CD4-positive, alpha-beta T cell treated with Interleukin-15 for 4 hours (primary cell): ENCODE measurements around the gene DLG4.

Experiments used
- DNase-seq: peaks from one replicate; pipeline ENCODE4 v3.0.0-alpha.2; 2020; ENCODE audit warnings: low spot score

The DLG4 gene

DNA sequence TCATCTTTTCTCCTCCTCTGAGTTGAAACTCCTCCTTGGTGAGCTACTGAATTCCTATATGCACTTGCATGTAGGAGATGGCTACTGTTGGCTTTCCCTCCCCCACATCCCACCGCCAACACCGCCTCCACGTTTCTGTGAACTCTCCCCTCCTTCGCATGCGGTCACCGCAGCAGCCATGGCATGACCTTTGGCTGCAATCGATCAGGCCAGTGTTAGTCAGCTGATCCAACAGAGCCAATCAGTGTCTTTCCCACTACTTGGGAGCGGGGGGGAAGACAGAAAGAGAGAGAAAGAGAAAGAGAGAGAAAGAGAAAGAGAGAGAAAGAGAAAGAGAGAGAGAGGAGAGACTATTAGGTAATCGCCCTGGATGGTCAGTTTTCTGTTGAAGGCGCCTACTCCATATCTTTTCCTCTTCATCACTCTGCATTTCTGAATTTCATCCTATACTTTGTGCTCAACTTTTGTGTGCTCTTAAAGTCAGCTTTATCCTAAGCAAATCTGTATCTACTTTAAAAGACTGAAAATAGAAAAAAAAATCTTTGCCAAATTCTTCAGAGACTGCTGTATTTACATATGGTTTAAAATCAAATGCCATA, 63.2 kb downstream of the DLG4 start:
- DNase-seq, result no peak

DNA sequence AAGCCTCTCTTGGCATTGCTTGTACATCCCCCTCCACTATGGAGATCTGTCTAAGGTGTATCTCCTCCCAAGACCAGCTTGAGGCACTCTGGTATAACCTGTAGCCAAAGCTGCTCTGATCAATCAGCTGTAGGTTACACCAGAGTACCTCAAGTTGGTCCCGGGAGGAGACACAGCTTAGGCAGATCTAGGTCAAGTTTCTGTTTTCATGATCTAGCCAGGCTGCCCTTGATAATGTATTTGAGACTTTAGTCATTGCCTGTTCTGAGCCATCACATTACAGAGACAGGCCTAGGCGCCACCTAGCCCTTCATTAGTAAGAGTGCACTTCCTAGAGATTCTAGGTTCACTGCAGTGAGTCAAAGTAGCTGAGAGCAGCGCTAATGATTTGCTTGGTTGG, 71.9 kb downstream of the DLG4 start:
- DNase-seq, result peak; percentile 16

DNA sequence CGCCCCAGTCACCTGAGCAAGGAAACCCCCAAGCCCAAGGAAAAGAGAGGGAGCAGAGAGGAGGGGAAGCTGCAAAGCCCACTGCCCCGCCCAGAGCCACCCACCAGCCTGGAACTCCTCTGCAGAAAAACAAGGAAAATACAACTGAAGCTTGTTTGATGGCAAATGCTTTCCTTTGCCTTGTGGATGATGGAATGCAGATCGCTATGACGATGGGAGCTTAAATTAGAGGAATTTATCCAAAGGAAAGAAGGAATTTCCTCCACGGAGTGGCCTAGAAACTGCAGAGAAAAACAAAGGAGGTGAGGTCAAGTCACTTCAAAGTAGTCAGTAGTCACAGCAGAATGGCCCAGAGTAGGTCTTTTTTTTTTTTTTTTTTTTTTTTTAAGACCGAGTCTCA, 73.5 kb downstream of the DLG4 start:
- no peak for DNase-seq

DNA sequence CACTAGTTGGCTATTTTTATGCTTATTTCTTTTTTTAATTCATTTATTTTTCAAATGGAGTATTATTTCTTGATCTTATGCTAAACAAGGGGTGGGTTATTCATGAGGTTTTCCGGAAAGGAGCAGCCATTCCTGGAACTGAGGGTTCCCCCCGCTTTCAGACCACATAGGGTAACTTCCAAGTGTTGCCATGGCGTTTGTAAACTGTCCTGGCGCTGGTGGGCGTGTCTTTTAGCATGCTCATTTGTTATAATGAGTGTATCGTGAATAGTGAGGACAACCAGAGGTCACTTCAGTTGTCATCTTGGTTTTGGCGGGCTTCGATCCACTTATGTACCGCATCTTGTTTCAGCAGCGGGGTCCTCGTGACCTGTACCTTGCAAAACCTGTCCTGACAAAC, 75.4 kb downstream of the DLG4 start:
- no peak for DNase-seq

DNA sequence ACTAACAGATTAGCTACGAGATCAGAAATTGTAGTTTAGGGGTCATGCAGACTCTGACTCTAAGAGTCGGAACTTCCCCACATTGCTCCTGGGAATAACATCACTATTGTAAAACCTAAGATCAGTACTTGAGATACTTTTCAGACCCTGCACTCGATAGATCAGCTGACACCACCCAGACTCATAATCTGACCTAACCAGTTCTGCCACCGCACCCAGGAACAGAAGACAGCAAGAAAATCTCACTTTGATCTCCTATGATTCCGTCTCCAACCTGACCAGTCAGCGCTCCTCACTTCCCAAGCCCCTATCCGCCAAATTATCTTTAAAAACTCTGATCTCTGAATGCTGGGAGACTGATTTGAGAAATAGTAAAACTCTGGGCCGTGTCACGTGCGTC, 77.8 kb downstream of the DLG4 start:
- no peak for DNase-seq

DNA sequence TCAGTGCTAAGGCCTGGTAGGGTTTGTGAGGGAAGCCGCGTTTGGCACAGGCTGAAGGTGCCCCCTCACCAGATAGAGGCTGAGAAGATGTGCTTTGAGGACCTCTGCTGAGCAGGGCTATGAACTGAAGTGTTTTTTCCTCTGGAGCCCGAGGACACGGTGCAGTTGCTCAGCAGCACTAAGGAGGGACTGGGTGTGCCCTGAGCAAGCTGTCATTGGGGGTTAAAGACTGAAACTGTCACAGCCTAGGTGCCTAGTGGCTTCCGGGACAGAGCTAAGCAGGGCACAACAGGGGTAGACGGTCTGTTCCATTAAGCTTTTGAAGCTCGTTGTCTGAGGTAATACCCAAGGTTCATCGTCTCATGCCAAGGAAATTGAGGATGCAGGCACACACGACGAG, 80.2 kb downstream of the DLG4 start:
- DNase-seq, result no peak

DNA sequence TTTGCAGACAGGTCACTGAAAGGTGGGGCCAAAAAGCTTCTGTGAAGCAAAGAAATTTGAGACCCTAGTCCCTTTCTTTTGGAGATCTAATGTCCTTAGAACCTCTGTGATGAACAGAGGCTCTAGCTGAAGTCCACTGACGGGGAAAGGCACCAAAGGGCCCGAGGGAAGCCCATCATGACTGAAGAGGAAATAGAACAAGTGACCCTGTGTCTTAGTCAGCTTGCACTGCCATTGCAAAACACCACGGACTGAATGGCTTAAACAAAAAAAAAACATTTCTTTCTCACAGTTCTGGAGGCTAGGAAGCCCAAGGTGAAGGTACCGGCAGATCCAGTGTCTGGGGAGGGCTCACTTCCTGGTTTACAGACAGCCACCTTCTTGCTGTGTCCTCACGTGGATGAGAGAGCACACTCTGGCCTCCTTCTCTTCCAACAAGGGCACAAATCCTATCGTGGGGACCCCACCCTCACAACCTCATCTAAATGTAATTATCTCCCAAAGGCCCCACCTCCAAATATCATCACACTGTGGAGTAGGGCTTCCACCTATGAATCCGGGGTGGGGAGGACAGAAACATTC, 80.7 kb downstream of the DLG4 start:
- no peak for DNase-seq

DNA sequence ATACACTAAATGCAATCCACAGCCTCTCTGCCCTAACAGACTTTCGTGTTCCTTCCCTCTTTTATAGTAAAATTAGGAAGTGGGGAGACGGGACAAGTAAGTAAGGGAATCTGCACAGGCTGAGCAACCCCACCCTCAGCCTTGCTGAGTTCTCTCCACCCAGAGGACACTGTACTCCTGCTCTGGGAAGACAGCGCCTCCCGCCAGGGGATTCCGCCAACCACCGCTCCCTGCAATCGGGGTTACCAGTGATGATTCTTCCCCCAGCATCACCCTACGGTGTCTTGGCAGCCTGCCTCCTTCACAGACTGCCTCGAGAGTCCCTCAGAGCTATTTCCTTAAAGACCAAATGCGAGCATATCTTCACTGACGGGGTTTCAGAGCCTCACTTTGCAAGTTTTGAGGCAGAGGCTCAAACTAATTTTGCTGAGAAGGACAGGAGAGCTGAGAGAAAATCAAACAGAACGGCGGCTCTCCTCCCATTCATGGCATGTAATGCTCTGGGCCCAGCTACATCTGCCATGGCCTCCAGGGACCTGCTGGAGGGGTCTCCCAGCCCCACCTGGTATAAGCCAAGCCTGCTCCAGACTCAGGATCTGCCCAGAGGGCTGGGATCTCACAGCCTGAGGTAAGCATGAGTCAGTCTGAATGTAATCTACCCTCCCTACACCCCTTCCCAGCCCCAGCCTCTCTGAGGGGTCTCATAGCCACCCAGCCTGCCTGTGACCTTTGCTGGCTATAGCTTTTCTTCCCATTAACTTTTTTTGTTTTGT, 82.3 kb downstream of the DLG4 start:
- DNase-seq, result no peak
